Coronary artery (tissue), 2 donors: ENCODE data around the gene SERAC1.

Source experiments
- DNase-seq: peaks from one replicate; pipeline ENCODE4 v3.0.0-alpha.2; 2017; ENCODE audit warnings: low spot score
- H3K27ac ChIP-seq, 2 donors: fragments of 200-600 bp; sonication (generic); one replicate each; pipeline ENCODE4 v1.5.1; 2016 to 2019
- H3K4me3 ChIP-seq: fragments of 200-600 bp; sonication (generic); 2 replicates; pipeline ENCODE4 v1.5.1; 2016; ENCODE audit warnings: mild to moderate bottlenecking, moderate library complexity
- CTCF ChIP-seq: fragments of 200-600 bp; sonication (generic); IDR thresholded peaks from one replicate; pipeline ENCODE4 v1.5.1; 2019; ENCODE audit warnings: antibody characterized with exemption

SERAC1 gene

GRCh38 chr6:158078320-158078719 is 89.7 kb downstream of the SERAC1 start:
- no peak for TF ChIP-seq CTCF
- no peak for DNase-seq
- H3K27ac ChIP-seq, result no peak overlapping the region
- no peak overlapping the region for H3K4me3 ChIP-seq

GRCh38 chr6:158077676-158078075 is 90.4 kb downstream of the SERAC1 start:
- DNase-seq, result no peak
- Histone ChIP-seq H3K27ac (no peak overlapping the region), H3K4me3 (no peak overlapping the region)
- TF ChIP-seq CTCF, result no peak

- Histone ChIP-seq H3K4me3 (no peak overlapping the region), H3K27ac (no peak overlapping the region)
- no peak for DNase-seq
- TF ChIP-seq CTCF, result no peak
Observed at GRCh38 chr6:158076548-158076947, 91.5 kb downstream of the SERAC1 start.

- no peak for TF ChIP-seq CTCF
- no peak for DNase-seq
- no peak overlapping the region for H3K27ac ChIP-seq
Observed at GRCh38 chr6:158073776-158074175, 94.3 kb downstream of the SERAC1 start.

GRCh38 chr6:158072083-158072721 is 95.9 kb downstream of the SERAC1 start:
- Histone ChIP-seq H3K4me3 (no peak overlapping the region), H3K27ac (peak overlapping the region in 1 of 2 donors; percentile 63)
- TF ChIP-seq CTCF, result peak; percentile 64
- DNase-seq, result peak; percentile 83

More at GRCh38 chr6:158073776-158074175, 94.3 kb downstream of the SERAC1 start:
- no peak overlapping the region for H3K4me3 ChIP-seq

GRCh38 chr6:158071121-158072082 is 96.7 kb downstream of the SERAC1 start:
- no peak for TF ChIP-seq CTCF
- Histone ChIP-seq H3K4me3 (no peak overlapping the region), H3K27ac (peak overlapping the region in 1 of 2 donors; percentile 63)
- no peak for DNase-seq
